Measurements from ENCODE around the gene TRRAP. TPM values are rescaled to one million over a fixed set of nuclear protein-coding genes. Genes with fewer than 3 reads are reported as not detected.
A peak's percentile ranks its signal among the peaks of the same experiment; 100 is the strongest.

The TRRAP gene
- total RNA-seq, 2 experiments from 2014 or later, result 44.5 to 46.5 TPM

GRCh38 chr7:99020413-99020715, 142.0 kb downstream of the TRRAP start:
- no peak for DNase-seq

GRCh38 chr7:99021941-99022560, 143.7 kb downstream of the TRRAP start:
- peaks cover 34% of the 10 kb centered on the region for H3K36me3 Mint-ChIP-seq
- no peaks in the 10 kb centered on the region for H3K27me3 Mint-ChIP-seq
- no peaks in the 10 kb centered on the region for H3K4me1 Mint-ChIP-seq
- no peak overlapping the region for H3K27ac Mint-ChIP-seq
- no peak overlapping the region for H3K4me3 Mint-ChIP-seq
- no peak for DNase-seq
- H3K9me3 Mint-ChIP-seq, result no peaks in the 10 kb centered on the region

More at GRCh38 chr7:99020413-99020715, 142.0 kb downstream of the TRRAP start:
- Mint-ChIP-seq H3K4me1 (peaks cover 2% of the 10 kb centered on the region), H3K9me3 (no peaks in the 10 kb centered on the region), H3K36me3 (peaks cover 48% of the 10 kb centered on the region), H3K27ac (no peak overlapping the region), H3K27me3 (no peaks in the 10 kb centered on the region), H3K4me3 (no peak overlapping the region)

- Mint-ChIP-seq H3K4me3 (no peak overlapping the region), H3K27me3 (no peaks in the 10 kb centered on the region), H3K36me3 (peaks cover 31% of the 10 kb centered on the region), H3K4me1 (peaks cover 4% of the 10 kb centered on the region), H3K9me3 (no peaks in the 10 kb centered on the region), H3K27ac (no peak overlapping the region)
- no peak for DNase-seq
These were observed 145.7 kb downstream of the TRRAP start for GRCh38 chr7:99024066-99024465.

- H3K4me3 Mint-ChIP-seq, result no peak overlapping the region
- H3K27ac Mint-ChIP-seq, result peak overlapping the region; percentile 49
- H3K36me3 Mint-ChIP-seq, result peaks cover 15% of the 10 kb centered on the region
These were observed 148.9 kb downstream of the TRRAP start for GRCh38 chr7:99027241-99027640.

GRCh38 chr7:99027841-99028240, 149.5 kb downstream of the TRRAP start:
- DNase-seq, result no peak
- H3K36me3 Mint-ChIP-seq, result peaks cover 14% of the 10 kb centered on the region
- H3K4me1 Mint-ChIP-seq, result peaks cover 4% of the 10 kb centered on the region

More at GRCh38 chr7:99027241-99027640, 148.9 kb downstream of the TRRAP start:
- no peak for DNase-seq
- H3K27me3 Mint-ChIP-seq, result no peaks in the 10 kb centered on the region
- no peaks in the 10 kb centered on the region for H3K9me3 Mint-ChIP-seq
- H3K4me1 Mint-ChIP-seq, result peaks cover 4% of the 10 kb centered on the region

GRCh38 chr7:99028261-99028973, 150.1 kb downstream of the TRRAP start:
- peaks cover 8% of the 10 kb centered on the region for H3K36me3 Mint-ChIP-seq
- no peak overlapping the region for H3K4me3 Mint-ChIP-seq
- no peaks in the 10 kb centered on the region for H3K27me3 Mint-ChIP-seq
- no peaks in the 10 kb centered on the region for H3K9me3 Mint-ChIP-seq
- H3K27ac Mint-ChIP-seq, result peak overlapping the region; percentile 57
- H3K4me1 Mint-ChIP-seq, result peaks cover 4% of the 10 kb centered on the region
- DNase-seq, result no peak

More at GRCh38 chr7:99027841-99028240, 149.5 kb downstream of the TRRAP start:
- Mint-ChIP-seq H3K9me3 (no peaks in the 10 kb centered on the region), H3K27ac (no peak overlapping the region), H3K4me3 (no peak overlapping the region), H3K27me3 (no peaks in the 10 kb centered on the region)

- peaks cover 8% of the 10 kb centered on the region for H3K36me3 Mint-ChIP-seq
These were observed 151.4 kb downstream of the TRRAP start for GRCh38 chr7:99029466-99030435.

GRCh38 chr7:99030457-99030856, 152.1 kb downstream of the TRRAP start:
- no peak overlapping the region for H3K4me3 Mint-ChIP-seq
- no peaks in the 10 kb centered on the region for H3K27me3 Mint-ChIP-seq
- H3K36me3 Mint-ChIP-seq, result peaks cover 8% of the 10 kb centered on the region
- no peak overlapping the region for H3K27ac Mint-ChIP-seq
- DNase-seq, result no peak
- peaks cover 4% of the 10 kb centered on the region for H3K4me1 Mint-ChIP-seq
- no peaks in the 10 kb centered on the region for H3K9me3 Mint-ChIP-seq

More at GRCh38 chr7:99029466-99030435, 151.4 kb downstream of the TRRAP start:
- Mint-ChIP-seq H3K4me3 (no peak overlapping the region), H3K27me3 (no peaks in the 10 kb centered on the region), H3K9me3 (no peaks in the 10 kb centered on the region), H3K27ac (peak overlapping the region; percentile 57), H3K4me1 (peaks cover 4% of the 10 kb centered on the region)
- DNase-seq, result no peak

GRCh38 chr7:99030951-99031350, 152.6 kb downstream of the TRRAP start:
- no peak for DNase-seq
- peak overlapping the region; percentile 12 for H3K27ac Mint-ChIP-seq
- no peaks in the 10 kb centered on the region for H3K27me3 Mint-ChIP-seq
- peaks cover 4% of the 10 kb centered on the region for H3K4me1 Mint-ChIP-seq
- no peaks in the 10 kb centered on the region for H3K9me3 Mint-ChIP-seq
- H3K36me3 Mint-ChIP-seq, result peaks cover 8% of the 10 kb centered on the region
- H3K4me3 Mint-ChIP-seq, result no peak overlapping the region

GRCh38 chr7:99031496-99031895, 153.2 kb downstream of the TRRAP start:
- Mint-ChIP-seq H3K9me3 (no peaks in the 10 kb centered on the region), H3K27ac (no peak overlapping the region), H3K4me3 (no peak overlapping the region), H3K4me1 (peaks cover 4% of the 10 kb centered on the region), H3K36me3 (peaks cover 11% of the 10 kb centered on the region), H3K27me3 (no peaks in the 10 kb centered on the region)
- no peak for DNase-seq

GRCh38 chr7:99032928-99033327, 154.6 kb downstream of the TRRAP start:
- H3K4me3 Mint-ChIP-seq, result no peak overlapping the region
- no peaks in the 10 kb centered on the region for H3K27me3 Mint-ChIP-seq
- H3K4me1 Mint-ChIP-seq, result no peaks in the 10 kb centered on the region
- H3K36me3 Mint-ChIP-seq, result peaks cover 8% of the 10 kb centered on the region
- H3K27ac Mint-ChIP-seq, result no peak overlapping the region
- no peak for DNase-seq
- no peaks in the 10 kb centered on the region for H3K9me3 Mint-ChIP-seq

- peaks cover 10% of the 10 kb centered on the region for H3K36me3 Mint-ChIP-seq
- no peak overlapping the region for H3K27ac Mint-ChIP-seq
- H3K9me3 Mint-ChIP-seq, result no peaks in the 10 kb centered on the region
- no peak overlapping the region for H3K4me3 Mint-ChIP-seq
- H3K4me1 Mint-ChIP-seq, result no peaks in the 10 kb centered on the region
- no peak for DNase-seq
- no peaks in the 10 kb centered on the region for H3K27me3 Mint-ChIP-seq
These were observed 155.4 kb downstream of the TRRAP start for GRCh38 chr7:99033765-99034164.

- Mint-ChIP-seq H3K9me3 (no peaks in the 10 kb centered on the region), H3K4me1 (no peaks in the 10 kb centered on the region), H3K27me3 (no peaks in the 10 kb centered on the region), H3K27ac (no peak overlapping the region), H3K4me3 (no peak overlapping the region), H3K36me3 (peaks cover 11% of the 10 kb centered on the region)
- DNase-seq, result no peak
These were observed 156.8 kb downstream of the TRRAP start for GRCh38 chr7:99034932-99035722.

GRCh38 chr7:99035723-99036545, 157.6 kb downstream of the TRRAP start:
- Mint-ChIP-seq H3K27me3 (no peaks in the 10 kb centered on the region), H3K4me3 (no peak overlapping the region), H3K36me3 (peaks cover 13% of the 10 kb centered on the region), H3K9me3 (no peaks in the 10 kb centered on the region), H3K27ac (no peak overlapping the region), H3K4me1 (no peaks in the 10 kb centered on the region)
- DNase-seq, result no peak

Data from activated naive CD8-positive, alpha-beta T cell treated with anti-CD3 and anti-CD28 coated beads for 36 hours (primary cell).